SK-N-MC (cell line): ENCODE data around the gene NUDT1.

ENCODE experiments used
- EZH2 ChIP-seq: fragments of 200-600 bp; sonication (generic); IDR thresholded peaks from one replicate; pipeline ENCODE4 v1.6.1; 2017; ENCODE audit warnings: antibody characterized with exemption
- POLR2AphosphoS5 ChIP-seq: IDR thresholded peaks from 2 replicates; pipeline ENCODE4 v1.6.1; 2012; ENCODE audit warnings: mild to moderate bottlenecking, low read depth, low read length, borderline replicate concordance

GRCh38 chr7:2219606-2220005, 22.4 kb upstream of the NUDT1 start:
- TF ChIP-seq POLR2AphosphoS5 (no peak), EZH2 (no peak)
